Measurements from ENCODE around the gene LAPTM4A. TPM values are rescaled to one million over a fixed set of nuclear protein-coding genes. Genes with fewer than 3 reads are reported as not detected.
A peak's percentile ranks its signal among the peaks of the same experiment; 100 is the strongest.
"Not testable (repeated sequence)": the region's sequence is repeated elsewhere in the genome, so short reads cannot be mapped to it uniquely, and the experiment has no call there.

The LAPTM4A gene
- polyA plus RNA-seq, 4 donors = 432 to 524 (median 444) TPM

DNA sequence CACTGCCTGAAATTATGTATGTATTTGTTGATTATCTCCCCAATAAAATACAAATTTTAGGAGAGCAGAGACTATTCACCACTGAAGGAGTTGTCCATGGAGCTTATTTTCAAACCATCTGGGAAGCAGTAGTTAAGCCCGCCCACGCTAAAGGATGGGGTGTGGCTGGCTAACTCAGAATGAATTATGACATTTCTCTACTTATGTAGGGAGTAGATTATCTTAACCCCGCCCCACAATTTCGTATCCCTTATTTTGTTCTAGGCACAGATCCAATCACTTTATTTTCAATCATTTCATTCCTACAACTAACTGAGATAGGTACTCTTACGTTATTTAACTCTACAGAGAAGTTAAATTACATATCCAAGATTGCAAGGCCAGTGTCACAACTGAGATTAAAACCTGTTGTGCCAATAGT is 1.4 kb upstream of the LAPTM4A start:
- peak in 3 of 4 donors; percentile 46 to 62 (median 56) for DNase-seq (ENCODE audit: low read depth in 4 of 4, low spot score in 2 of 4)

DNA sequence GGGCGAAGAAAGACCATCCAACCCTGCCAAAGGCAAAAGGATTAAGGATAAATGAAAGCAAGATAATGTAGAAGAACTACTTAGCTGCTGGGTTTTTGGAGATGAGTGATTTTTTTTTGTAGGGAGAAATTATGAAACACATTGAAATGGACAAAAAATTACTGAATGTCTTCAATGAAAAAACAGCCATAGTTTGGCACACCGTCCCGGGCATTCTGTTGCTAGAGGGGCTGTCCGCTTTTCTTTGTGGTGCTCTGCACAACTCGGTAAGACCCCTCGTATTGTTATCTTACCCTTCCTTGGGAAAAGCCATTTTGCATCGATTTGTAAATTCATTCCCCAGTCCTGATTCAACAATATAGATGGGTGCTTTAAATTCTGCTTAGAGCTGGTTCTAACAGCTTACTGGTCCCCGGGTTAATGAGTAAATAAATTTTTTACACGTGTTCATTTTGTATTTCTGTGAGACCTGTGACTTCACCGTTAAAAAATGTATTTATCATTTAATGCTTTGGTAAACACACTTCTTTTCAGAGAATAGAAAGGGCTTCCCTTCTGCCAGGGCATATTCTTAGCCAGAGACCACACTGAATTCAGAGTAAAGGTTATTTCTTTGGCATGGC is 912 bp upstream of the LAPTM4A start:
- peak in 2 of 4 donors; percentile 39 to 48 for DNase-seq (ENCODE audit: low read depth in 4 of 4, low spot score in 2 of 4)

DNA sequence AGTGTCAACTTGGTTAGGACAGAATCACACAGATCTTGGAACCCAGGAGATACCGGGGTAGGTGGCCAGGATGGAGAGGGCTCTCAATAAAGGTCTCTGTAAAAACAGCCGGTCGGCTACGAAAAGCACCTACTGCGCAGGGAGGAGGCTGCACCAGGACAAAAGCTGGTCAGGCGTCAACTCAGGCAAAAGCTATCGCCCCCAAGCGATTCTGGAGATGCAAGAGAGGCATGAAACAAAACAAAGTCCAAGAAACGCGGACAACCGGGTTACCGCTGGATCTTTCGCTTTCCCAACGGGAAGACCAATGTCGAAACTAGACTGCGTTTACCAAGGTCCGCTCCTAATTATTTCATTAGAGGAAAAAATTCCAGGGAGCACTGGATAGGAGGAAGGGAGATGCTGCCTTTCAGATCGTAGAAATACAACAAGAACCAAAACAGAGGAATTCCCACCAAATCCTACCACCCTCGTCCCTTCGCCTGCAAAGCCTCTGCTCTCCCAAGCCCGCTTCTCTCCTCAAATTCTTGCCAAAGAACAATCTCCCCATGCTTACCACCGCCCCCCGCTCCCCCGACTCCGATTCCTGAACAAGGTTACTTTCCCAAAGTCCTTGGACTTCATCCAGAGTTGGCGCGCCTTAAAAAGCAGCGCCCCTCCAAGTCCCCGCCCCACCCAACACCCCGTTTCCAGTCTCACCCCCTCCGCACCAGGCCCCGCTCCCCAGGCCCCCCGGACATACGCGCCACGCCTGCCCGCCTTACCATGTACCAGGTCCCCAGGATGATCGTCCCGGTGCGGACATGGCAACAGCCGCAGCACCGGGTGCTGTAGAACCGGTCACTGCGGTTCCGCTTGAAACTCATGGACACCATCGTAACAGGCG is 539 bp downstream of the LAPTM4A start:
- DNase-seq (ENCODE audit: low read depth in 4 of 4, low spot score in 2 of 4) = peak in 3 of 4 donors; percentile 49 to 58 (median 51)

DNA sequence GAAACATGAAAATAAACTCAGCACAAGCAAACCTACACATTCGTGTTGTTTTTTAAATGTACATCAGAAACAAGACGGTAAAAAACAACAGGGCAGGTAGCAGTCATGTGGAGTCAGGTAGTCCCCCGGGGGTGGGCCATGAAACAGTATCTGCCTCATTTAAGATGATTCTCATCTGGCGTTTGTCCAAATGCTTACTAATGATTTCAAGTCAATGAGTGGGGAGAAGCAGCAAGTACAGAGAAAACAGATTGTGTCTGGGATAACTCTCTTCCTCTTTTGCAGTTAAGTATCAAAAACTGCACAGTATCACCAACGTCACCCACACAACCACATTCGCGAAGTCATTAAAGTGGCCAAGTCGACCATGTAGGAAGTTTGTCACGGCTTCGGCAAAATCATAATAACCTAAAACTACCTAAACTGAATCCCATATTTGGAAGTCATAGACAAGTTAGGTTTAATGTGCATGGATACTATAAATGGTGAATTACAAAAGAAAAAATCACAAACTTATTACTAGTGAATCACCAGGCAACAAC is 1.3 kb downstream of the LAPTM4A start:
- DNase-seq (ENCODE audit: low read depth in 4 of 4, low spot score in 2 of 4) = peak; percentile 46 to 77 (median 64)

DNA sequence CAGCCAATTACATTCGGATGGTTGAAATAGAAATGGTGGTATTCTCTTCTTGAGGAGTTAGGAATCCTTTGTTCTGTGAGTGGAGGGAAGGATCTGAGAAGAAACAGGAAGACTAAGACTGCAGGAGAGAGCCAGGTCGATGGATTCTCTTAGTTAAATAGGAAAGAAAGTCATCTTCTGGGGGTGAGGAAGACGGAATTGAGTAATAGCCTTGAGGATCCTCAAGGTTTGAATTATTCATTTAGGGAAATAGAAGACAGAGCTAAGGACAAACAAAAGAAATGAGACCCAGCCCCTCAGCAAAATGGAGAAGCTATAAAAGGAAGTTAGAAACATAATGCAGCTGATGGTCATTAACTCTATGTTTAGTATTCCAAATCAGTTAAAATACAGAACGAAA is 1.8 kb downstream of the LAPTM4A start:
- no peak for DNase-seq (ENCODE audit: low read depth in 4 of 4, low spot score in 2 of 4)

DNA sequence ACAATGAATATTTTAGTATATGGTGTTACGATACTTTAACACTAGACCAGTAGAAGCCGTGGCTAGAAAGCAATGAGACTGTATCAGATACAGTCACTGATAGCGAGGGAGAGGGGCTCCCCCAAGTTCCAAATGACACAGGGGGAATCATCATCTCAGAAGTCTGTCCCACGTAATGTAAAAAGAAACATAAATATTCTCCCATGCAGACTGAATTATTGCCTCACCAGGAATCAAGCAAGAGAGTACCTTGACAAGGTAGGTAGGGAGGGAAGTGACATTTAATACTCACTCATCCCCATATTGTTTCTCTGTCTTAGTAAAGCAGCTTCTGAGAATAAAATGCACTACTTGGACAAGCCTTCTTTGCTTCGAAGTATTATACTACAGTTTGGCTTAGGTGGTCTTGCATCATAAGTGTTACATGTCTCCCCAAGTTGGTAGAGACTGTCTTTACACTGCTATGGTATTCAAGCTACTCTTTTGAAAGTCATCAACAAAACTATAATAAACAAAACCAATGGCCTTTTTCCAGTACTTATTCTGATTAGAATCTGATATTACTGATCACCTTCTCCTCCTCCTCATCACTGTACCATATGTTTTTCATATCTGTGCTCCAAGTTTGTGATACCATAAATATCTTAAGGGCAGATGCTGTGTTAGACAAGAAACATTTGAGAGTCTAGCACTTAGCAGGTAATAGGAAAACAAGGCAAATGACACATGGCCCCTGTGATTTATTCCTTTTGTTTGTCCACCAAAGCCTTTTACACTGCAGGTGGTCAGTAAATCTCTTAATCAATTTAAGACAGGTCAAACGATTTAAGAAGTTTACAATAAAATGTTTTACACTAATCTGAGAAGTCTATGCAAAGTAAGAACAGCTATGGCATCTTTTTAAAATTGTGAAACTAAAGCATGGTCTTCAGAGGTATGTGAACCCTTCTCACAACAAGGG is 2.7 kb downstream of the LAPTM4A start:
- no peak for DNase-seq (ENCODE audit: low read depth in 4 of 4, low spot score in 2 of 4)

DNA sequence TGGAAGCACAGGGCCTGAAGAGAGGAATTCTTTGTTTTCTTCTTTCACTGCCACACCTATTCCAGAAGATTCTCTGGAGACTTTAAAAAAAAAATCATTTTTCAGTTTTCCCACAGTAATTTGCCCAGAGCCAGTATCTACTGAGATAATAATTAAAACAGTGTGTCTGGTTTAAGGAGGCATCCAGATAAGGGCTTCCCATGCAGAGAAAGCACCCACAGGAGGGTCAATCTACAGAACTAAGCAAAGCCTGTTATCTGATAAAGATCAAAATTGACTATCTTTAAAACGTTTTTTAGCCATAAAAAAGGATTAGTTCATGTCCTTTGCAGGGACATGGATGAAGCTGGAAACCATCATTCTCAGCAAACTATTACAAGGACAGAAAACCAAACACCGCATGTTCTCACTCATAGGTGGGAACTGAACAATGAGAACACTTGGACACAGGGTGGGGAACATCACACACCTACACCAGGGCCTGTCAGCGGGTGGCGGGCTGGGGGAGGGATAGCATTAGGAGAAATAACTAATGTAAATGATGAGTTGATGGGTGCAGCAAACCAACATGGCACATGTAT is 5.6 kb downstream of the LAPTM4A start:
- DNase-seq (ENCODE audit: low read depth in 4 of 4, low spot score in 2 of 4) = not testable (repeated sequence)

DNA sequence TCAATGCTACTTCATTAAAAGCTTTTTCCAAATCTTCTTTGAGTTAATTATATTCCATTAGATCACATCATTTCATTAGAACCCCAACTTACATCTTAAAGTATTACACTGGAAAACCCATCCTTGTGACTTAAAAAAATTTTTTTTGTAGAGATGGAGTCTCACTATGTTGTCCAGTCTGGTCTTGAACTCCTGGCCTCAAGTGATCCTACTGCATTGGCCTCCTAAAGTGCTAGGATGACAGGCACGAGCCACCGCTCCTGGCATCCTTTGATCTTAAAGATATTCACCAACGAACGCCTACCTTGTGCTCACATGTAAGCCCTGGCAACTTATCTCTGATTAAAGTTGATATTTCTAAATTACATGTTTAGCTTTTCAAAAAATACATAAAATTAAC is 6.7 kb downstream of the LAPTM4A start:
- DNase-seq (ENCODE audit: low read depth in 4 of 4, low spot score in 2 of 4) = no peak

DNA sequence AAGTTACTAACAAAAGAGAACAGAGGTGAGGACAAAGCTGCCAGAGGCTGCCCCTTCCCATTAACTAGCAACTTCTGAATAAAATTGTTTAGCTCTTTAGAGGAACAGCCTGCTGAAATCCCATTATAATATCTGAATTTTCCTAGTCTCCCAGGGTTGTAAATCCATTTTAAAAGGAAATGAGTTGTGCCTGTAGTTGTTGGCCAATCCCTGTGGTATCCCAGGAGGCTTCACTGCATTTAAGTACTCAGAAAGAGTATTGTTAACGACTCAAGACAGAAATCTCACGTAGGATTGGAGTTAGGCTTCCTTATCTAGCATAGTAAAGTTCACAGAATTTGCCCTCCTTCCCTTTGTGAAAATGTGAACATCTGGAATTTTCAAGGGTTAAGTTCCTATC is 8.9 kb downstream of the LAPTM4A start:
- no peak for DNase-seq (ENCODE audit: low read depth in 4 of 4, low spot score in 2 of 4)

DNA sequence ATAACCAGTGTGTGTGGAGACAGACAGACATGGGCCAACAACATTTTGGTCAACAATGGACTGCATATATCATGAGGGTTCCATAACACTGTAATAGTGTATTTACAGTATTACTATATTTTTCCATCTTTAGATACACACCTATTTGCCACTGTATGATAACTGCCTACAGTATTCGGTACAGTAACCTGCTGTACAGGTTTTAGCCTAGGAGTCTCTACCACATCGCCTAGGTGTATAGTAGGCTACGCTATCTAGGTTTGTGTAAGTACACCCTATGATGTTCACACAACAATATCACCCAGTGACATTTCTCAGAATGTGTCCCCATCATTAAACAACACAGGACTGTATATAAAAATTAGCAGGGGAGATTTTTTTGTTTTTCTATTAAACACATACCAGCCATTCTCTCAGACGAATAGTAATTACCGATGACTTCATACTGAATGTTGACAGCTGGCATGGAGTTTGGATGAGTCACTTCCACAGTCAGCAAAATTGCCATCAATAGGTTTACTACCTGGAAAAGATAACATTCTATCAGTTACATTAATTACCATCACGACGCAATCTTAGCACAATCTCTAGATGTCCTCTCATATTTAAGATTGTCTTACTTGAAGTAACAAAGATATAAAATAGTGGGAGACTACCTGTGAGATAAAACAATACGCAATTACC is 10.8 kb downstream of the LAPTM4A start:
- DNase-seq (ENCODE audit: low read depth in 4 of 4, low spot score in 2 of 4) = no peak

DNA sequence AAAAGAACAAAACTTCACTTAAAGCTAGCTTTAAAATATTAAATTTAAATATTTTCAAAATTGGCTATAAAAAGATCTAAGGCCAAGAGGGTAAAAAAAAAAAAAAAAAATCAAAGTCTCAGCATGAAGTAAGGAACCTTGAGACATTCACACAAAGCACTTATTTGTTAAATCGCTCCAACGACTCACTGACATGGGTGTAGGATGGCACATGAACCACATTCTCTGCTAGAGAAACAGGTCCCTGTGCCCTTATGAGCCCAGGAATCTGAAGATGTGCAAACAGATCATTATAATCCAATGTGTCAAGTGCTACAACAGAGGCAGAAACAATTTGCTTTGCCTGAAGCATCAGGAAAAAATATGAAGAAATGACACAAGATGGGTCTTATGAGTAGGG is 13.8 kb downstream of the LAPTM4A start:
- DNase-seq (ENCODE audit: low read depth in 4 of 4, low spot score in 2 of 4) = no peak

DNA sequence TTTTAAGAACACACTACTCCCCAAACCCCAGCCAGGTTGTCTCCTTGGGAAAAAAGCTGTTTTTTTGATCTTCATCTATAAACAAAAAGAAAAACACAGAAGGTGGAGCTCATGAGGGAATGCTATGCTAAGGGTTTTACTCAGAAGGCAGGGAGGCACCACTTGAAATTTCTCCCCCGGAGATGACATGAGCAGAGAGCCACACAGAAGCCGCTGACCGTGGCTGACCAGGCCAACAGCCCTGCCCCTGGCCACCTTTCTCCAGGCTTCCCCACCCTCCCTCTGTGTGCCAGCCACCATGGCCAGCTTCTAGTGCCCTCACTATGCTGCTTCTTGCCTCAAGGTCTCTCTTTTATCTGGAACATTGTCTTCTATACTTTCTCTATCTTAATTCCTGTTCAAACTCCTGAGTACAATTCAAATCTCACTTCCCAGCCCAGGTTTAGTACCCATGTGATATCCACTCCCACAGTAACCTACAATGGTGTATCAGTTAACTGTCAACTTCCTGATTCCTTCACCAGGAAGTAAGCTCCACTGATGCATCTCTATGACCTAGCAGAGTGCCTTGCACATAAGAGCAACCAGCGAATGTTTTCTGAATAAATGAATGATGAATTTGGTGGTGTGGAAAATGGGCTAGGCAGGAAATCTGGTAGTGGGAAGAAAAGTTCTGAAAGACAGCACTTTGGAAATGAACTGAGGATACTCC is 15.3 kb downstream of the LAPTM4A start:
- DNase-seq (ENCODE audit: low read depth in 4 of 4, low spot score in 2 of 4) = no peak

DNA sequence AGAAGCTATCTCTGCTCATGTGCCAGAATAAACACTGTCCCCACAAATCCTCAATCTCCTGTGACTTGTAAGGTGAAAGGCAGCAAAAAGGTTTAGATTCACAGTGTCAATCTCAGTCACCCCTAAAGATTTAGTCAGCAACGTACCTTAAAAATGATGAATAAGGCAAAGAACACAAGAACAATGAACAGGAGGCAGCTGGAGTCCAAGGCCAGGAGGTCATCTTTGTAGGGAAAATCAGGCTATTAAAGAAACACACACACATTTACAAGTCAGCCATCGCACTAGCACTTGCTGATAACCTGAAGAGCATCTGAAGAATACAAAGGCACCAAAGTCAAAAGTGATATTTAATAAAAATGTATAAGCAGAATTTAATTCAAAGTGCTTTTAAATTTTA is 16.6 kb downstream of the LAPTM4A start:
- no peak for DNase-seq (ENCODE audit: low read depth in 4 of 4, low spot score in 2 of 4)

DNA sequence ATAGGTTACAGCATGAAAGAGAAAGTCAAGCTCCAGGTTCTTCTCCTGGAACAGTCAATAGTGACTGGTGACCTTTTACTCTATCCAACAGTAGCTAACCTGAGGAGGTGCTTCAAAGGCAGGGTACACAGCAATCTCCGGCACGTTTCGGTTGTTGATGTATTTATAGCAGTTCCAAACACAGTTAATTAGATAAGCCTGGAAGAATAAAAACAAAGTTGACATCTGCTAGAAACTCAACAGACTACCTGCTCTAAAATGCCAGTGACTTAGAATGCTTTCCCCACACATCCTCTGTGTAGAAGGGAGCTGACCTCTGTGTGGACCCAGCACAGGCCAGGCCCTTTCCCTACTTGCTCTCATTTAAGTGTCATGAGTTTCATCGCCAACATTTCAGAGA is 17.2 kb downstream of the LAPTM4A start:
- DNase-seq (ENCODE audit: low read depth in 4 of 4, low spot score in 2 of 4) = no peak

DNA sequence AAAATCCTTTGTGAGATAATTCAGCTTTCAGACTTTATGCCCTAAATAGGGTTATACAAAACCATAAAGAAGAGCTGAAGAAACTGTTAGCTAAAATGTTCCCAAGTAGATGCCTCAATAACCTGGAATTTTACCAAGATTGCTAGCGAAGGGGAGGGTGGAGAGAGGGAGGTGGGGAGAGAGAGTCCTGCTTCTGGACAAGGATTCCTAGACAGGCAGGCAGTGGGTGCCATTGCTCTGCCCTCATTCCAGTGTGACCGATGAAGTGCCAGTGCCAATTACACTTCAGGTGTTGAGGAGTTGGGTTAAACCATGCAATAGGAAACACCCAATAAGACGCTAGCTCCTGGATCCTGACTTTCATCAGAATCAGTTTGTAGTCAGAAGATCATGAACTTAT is 18.1 kb downstream of the LAPTM4A start:
- DNase-seq (ENCODE audit: low read depth in 4 of 4, low spot score in 2 of 4) = no peak

DNA sequence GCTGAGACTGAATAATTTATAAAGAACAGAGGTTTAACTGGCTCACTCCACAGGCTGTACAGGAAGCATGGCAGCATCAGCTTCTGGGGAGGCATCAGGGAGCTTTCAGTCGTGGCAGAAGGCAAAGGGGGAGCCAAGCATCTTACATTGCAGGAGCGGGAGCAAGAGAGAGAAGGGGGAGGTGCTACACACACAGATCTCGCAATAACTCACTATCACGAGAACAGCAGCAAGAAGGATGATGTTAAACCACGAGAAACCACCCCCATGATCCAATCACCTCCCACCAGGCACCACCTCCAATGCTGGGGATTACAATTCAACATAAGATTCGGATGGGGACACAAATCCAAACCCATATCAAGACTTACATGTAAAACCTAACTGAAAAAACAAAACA is 21.2 kb downstream of the LAPTM4A start:
- no peak for DNase-seq (ENCODE audit: low read depth in 4 of 4, low spot score in 2 of 4)

DNA sequence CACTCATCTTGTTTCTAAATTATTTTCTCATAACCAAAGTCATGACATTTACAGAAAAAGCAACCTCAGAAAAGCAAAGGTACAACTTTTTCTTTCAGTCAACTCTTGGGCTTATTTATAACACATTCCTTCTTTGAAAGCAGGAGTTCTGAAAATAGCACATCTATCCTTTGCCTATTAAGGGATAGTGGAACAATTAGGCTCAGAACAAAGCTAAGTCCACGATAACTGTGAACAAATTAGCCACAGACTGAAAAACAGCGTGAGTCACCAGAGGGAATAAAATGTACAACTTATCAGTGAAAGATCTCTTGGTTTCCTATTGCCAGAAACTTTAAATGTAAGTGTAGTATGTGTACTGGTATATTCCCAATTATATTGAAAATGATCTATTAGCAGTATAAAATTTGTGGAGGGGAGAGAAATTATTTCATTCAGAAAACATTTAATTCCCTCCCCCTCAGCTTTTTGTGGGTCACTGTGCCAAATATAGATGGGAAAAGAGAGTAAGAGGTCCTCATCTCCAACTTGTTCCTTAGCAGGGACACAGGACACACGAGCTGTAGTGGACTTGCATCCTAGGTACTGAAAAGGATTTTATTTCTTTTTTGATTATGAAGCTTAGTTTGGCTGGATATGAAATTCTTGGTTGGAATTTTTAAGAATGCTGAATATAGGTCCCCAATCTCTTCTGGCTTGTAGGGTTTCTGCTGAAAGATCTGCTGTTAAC is 23.6 kb downstream of the LAPTM4A start:
- no peak for DNase-seq (ENCODE audit: low read depth in 4 of 4, low spot score in 2 of 4)

DNA sequence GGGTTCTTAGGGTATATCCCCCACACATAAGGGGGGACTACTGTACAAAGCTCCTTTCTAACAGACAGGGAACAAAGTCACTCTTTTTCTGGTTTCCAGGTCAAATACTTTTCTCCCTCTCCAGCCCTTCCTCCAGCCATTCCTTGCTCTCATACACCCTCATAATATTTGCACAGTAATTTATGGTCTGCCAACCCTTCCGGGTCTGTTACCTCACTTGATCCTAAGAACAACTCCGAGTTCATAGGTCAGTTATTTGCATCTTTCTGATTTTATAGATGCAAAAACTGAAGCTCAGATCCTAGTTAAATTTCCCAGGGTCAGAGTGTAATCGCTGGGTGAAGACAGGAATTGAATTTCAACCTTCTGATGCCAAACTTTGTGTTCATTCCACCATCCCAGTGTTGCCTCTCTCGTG is 24.2 kb downstream of the LAPTM4A start:
- DNase-seq (ENCODE audit: low read depth in 4 of 4, low spot score in 2 of 4) = no peak

Measured in left renal cortex interstitium (tissue), 4 donors.